Measurements from ENCODE around the gene PDCD6IP. TPM values are rescaled to one million over a fixed set of nuclear protein-coding genes. Genes with fewer than 3 reads are reported as not detected.

PDCD6IP gene
- total and polyA plus RNA-seq, 7 donors = 30.6 to 152 (median 116) TPM

DNA sequence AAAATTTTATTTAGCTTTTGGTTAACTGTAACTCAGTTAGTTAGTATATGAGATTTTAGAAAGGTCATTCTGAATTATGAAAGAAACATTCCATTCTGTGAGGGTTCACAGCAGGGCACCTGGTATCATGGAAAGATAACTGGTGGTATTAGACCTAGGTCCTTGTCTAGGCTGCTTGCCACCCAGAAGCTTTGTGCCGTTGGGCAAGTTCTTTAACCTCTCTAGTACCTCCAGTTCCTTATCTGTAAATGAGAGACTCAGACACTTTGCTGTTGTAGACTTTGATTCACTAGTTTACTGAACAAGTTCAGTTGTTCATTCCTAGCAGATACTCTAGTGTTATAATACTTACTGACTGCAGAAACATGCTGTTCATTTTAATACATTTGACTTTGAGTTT lies 25.4 kb downstream of the PDCD6IP start:
- H3K9me3 ChIP-seq = no peaks in the 10 kb centered on the region
- no peak overlapping the region for H3K4me3 ChIP-seq
- WGBS, 3 donors = 81 to 93% (median 84%) methylated on average over 1 of the region's 1 CpG
- no peaks in the 10 kb centered on the region for H3K4me1 ChIP-seq
- peaks cover 2 to 74% of the 10 kb centered on the region in 2 donors for H3K36me3 ChIP-seq (ENCODE audit: insufficient read depth in 1 of 2, low read depth in 1 of 2)
- ATAC-seq (no peak), DNase-seq (no peak)
- TF ChIP-seq, protein P1, sequence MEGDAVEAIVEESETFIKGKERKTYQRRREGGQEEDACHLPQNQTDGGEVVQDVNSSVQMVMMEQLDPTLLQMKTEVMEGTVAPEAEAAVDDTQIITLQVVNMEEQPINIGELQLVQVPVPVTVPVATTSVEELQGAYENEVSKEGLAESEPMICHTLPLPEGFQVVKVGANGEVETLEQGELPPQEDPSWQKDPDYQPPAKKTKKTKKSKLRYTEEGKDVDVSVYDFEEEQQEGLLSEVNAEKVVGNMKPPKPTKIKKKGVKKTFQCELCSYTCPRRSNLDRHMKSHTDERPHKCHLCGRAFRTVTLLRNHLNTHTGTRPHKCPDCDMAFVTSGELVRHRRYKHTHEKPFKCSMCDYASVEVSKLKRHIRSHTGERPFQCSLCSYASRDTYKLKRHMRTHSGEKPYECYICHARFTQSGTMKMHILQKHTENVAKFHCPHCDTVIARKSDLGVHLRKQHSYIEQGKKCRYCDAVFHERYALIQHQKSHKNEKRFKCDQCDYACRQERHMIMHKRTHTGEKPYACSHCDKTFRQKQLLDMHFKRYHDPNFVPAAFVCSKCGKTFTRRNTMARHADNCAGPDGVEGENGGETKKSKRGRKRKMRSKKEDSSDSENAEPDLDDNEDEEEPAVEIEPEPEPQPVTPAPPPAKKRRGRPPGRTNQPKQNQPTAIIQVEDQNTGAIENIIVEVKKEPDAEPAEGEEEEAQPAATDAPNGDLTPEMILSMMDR (IDR thresholded peaks at IDR 0.05) = no peak
- intact Hi-C loops (cut with DNase I) = no loop called here
- H3K27ac ChIP-seq = no peak overlapping the region
- H3K27me3 ChIP-seq (ENCODE audit: insufficient read depth in 3 of 3, low read length in 2 of 3) = no peaks in the 10 kb centered on the region

DNA sequence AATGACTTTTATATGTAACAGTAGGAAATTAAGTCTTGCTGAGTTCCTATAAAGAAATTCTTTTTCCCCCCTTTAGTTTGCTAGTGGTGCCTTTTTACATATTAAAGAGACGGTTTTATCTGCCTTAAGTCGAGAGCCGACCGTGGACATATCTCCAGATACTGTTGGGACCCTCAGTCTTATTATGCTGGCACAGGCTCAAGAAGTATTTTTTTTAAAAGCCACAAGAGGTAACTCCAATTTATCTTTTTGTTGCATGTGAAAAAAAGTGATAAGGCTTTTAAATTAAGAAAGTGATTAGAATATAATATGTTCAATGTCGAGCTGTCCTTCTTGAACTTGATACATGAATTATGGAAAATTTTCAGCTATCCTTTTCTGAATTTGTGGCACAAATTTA lies 26.7 kb downstream of the PDCD6IP start:
- H3K4me3 ChIP-seq = no peak overlapping the region
- ATAC-seq (no peak), DNase-seq (no peak)
- WGBS, 3 donors = 91 to 95% (median 92%) methylated on average over 5 of the region's 5 CpGs
- peaks cover 2 to 83% of the 10 kb centered on the region in 2 donors for H3K36me3 ChIP-seq (ENCODE audit: insufficient read depth in 1 of 2, low read depth in 1 of 2)
- H3K27ac ChIP-seq = no peak overlapping the region
- H3K9me3 ChIP-seq = no peaks in the 10 kb centered on the region
- no peaks in the 10 kb centered on the region for H3K4me1 ChIP-seq
- intact Hi-C loops (cut with DNase I) = no loop called here
- TF ChIP-seq, protein P1 (IDR thresholded peaks at IDR 0.05) = no peak
- no peaks in the 10 kb centered on the region for H3K27me3 ChIP-seq (ENCODE audit: insufficient read depth in 3 of 3, low read length in 2 of 3)

DNA sequence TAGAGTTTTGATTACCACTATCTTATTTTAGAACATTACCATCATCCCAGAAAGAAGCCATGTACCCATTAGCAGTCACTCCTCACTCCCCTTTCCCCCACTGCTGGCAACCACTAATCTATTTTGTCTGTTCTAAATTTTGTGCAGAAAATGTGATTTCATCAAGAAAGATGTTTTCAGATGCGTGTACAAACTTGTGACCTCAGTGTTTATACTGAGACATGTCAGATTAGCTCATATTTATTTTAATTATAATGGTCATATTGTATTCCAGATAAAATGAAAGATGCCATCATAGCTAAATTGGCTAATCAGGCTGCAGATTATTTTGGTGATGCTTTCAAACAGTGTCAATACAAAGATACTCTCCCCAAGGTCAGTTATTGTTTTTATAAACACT lies 27.8 kb downstream of the PDCD6IP start:
- 88 to 94% (median 89%) methylated on average over 1 of the region's 1 CpG for WGBS, 3 donors
- DNase-seq = no peak
- intact Hi-C loops (cut with DNase I) = no loop called here
- no peaks in the 10 kb centered on the region for H3K9me3 ChIP-seq
- peaks cover 2 to 91% of the 10 kb centered on the region in 2 donors for H3K36me3 ChIP-seq (ENCODE audit: insufficient read depth in 1 of 2, low read depth in 1 of 2)
- H3K27ac ChIP-seq = no peak overlapping the region
- no peaks in the 10 kb centered on the region for H3K4me1 ChIP-seq
- H3K27me3 ChIP-seq (ENCODE audit: insufficient read depth in 3 of 3, low read length in 2 of 3) = no peaks in the 10 kb centered on the region
- no peak for ATAC-seq
- H3K4me3 ChIP-seq = no peak overlapping the region
- TF ChIP-seq, protein P1 (IDR thresholded peaks at IDR 0.05) = no peak

DNA sequence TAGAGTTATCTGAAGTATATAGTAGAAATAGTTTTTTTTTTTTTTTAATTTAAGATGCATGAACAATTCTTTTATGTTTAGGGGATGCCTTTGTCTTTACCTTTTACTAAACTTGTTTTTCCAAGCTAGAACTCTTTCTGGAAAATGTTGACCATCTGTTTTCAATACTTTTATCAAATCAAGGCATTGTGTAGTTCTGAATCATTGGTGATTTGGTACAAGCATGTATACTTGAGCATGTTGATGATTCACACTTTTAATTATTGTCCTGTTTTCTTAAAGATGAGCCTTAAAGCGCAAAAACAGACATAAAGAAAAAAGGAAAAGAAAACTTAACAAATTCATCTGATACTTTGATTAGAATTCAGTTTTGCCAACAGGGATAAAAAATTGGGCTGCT lies 28.3 kb downstream of the PDCD6IP start:
- ATAC-seq = no peak
- WGBS, 3 donors = 98 to 100% (median 100%) methylated on average over 1 of the region's 1 CpG
- Histone ChIP-seq H3K4me1 (no peaks in the 10 kb centered on the region), H3K27me3 (ENCODE audit: insufficient read depth in 3 of 3, low read length in 2 of 3) (no peaks in the 10 kb centered on the region), H3K4me3 (no peak overlapping the region), H3K27ac (no peak overlapping the region), H3K36me3 (ENCODE audit: insufficient read depth in 1 of 2, low read depth in 1 of 2) (peaks cover 2 to 92% of the 10 kb centered on the region in 2 donors), H3K9me3 (no peaks in the 10 kb centered on the region)
- DNase-seq = no peak
- TF ChIP-seq, protein P1 (IDR thresholded peaks at IDR 0.05) = no peak
- intact Hi-C loops (cut with DNase I) = no loop called here

DNA sequence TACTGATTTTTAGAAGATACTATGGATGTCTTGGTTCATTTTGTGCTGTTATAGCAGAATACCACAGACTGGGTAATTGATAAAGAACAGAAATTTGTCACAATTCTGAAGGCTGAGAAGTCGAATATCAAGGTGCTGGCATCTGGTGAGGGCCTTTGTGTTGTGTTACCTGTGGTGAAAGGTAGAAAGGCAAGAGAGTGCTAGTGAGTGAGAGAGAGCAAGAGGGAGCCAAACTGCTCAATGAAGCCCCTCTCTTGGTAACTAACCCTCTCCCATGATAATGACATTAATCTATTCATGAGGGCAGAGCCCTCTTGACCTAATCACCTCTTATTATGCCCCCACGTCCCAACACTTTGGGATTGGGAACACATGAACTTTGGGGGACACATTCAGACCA lies 31.3 kb downstream of the PDCD6IP start:
- H3K36me3 ChIP-seq (ENCODE audit: insufficient read depth in 1 of 2, low read depth in 1 of 2) = peaks cover 0 to 75% of the 10 kb centered on the region in 2 donors
- WGBS, 3 donors = 94 to 96% (median 95%) methylated on average over 2 of the region's 2 CpGs
- no peak for ATAC-seq

More for the DNA sequence above, 31.3 kb downstream of the PDCD6IP start:
- Histone ChIP-seq H3K27ac (no peak overlapping the region), H3K4me1 (no peaks in the 10 kb centered on the region), H3K4me3 (no peak overlapping the region), H3K27me3 (ENCODE audit: insufficient read depth in 3 of 3, low read length in 2 of 3) (no peaks in the 10 kb centered on the region), H3K9me3 (no peaks in the 10 kb centered on the region)
- DNase-seq = no peak
- TF ChIP-seq, protein P1 (IDR thresholded peaks at IDR 0.05) = no peak
- intact Hi-C loops (cut with DNase I) = no loop called here

All from psoas muscle (tissue), 8 donors.